NCI-H1105 (cell line): ENCODE results near the gene PHETA1.

Source experiments
- DNase-seq: peaks from one replicate; lab custom pipeline; 2025; lab: John Stamatoyannopoulos, UW

PHETA1 gene

DNA sequence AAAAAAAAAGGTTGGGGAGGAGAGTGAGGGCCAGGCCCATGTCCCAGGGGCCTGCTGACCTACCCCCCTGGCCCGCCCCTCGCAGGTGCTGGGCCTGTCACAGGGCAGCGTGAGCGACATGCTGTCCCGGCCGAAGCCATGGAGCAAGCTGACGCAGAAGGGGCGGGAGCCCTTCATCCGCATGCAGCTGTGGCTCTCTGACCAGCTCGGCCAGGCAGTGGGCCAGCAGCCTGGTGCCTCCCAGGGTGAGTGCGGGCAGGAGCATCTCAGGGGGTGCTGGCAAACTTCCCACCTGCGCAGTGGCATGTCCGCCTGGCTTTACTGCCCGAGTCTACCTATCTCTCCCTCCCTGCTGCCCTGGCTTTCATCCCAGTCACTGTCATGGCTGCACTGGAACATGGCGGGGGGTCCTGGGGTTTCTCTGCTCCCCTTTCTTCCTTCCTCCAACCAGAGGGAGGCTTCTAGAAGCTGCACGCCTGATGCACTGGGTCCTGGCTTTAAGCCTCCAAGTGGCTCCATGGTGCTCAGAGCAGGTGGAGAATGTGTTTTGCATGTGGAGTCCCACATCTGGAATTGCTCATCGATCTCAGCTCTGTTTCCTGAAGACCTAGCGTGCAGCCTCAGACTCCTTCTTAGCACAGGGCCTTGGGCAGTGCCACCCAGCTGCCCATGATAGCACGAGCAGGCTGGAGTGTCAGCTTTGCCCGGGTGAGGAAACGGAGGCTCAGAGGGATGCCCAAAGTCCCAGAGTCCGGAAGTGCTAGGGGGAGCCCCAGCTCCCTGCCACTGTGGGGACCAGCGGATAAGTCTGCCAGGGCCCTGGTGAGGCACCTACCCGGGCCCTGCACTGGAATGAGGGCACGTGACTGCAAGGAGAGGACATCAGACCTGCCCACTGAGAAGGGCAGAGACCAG, 46.3 kb downstream of the PHETA1 start:
- DNase-seq = peak; percentile 58

DNA sequence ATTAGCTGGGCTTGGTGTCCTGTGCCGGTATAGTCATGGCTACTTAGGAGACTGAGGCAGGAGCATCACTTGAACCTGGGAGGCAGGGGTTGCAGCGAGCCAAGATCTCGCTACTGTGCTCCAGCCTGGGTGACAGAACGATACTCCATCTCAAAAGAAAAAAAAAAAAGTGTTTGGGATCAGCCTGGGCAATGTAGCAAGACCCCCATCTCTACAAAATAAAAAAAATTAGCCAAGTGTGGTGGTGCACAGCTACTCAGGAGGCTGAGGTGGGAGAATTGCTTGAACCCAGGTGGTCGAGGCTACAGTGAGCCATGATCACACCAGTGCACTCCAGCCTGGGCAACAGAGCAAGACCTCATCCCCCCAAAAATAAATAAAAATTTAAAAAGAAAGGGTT, 47.6 kb downstream of the PHETA1 start:
- no peak for DNase-seq

DNA sequence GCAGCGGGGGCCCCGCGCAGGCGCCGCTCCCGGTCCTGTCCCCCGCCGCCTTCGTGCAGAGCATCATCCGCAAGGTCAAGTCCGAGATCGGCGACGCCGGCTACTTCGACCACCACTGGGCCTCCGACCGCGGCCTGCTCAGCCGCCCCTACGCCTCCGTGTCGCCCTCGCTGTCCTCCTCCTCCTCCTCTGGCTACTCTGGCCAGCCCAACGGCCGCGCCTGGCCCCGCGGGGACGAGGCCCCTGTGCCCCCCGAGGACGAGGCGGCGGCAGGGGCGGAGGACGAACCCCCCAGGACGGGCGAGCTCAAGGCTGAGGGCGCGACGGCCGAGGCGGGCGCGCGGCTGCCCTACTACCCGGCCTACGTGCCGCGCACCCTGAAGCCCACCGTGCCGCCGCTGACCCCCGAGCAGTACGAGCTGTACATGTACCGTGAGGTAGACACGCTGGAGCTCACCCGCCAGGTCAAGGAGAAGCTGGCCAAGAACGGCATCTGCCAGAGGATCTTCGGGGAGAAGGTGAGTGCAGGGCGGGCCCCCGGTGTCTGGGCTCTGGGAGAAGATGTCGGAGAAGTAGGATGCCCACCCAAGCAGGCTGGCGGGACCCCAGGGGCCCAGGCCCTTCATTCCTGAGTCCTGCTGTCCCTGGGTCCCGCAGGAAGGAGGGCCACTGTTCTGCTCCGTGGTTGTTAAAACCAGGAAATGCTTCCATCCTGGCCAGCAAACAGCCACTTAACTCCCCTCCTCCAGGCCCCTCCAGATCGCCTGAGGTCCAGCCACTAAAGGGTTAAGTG, 48.4 kb downstream of the PHETA1 start:
- no peak for DNase-seq

DNA sequence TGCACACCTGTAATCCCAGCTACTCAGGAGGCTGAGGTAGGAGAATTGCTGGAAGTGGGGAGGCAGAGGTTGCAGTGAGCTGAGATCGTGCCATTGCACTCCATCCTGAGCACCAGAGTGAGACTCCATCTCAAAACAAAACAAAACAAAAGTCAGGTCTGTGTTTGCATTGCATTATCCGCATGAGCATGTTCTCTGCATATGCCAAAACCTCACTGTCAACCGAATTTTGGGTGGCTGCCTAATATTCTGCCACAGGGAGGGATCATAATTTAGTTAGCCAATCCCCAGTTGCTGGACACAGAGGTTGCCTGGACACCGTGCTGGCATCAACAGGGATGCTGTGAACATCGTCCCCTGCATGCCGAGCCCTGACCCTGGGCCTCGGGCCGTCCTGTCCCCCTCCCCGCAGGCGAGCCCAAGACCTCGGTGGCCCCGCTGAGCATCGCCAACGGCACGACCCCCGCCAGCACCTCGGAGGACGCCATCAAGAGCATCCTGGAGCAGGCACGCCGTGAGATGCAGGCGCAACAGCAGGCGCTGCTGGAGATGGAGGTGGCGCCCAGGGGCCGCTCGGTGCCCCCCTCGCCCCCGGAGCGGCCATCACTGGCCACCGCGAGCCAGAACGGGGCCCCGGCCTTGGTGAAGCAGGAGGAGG, 49.2 kb downstream of the PHETA1 start:
- no peak for DNase-seq

DNA sequence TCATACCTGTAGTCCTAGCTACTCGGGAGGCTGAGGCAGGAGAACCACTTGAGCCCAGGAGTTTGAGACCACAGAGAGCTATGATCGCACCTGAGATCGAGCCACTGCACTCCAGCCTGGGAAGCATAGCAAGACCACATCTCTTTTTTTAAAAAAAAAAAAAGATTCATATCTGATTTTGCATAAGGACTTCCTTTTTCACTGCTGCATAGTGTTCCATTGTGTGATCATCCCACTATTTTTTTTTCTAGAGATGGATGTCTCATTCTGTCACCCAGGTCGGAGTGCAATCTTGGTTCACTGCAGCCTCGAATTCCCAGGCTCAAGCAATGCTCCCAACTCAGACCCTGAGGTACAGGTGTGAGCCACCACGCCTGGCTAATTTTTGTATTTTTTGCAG, 50.4 kb downstream of the PHETA1 start:
- no peak for DNase-seq

DNA sequence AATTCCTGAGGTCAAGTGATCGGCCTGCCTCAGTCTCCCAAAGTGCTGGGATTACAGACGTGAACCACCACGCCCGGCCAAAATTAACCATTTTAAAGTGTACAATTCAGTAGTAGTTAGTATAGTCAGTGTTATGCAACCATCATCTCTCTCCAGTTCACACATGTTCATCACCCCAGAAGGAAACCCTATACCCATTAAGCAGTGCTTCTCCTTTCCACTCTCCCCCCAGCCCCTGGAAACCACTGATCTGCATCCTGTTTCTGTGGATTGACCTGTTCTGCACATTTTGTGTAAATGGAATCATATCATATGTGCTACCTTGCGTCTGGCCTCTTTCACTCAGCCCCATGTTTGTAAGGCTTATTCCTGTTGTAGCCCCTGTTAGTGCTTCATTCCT, 52.2 kb downstream of the PHETA1 start:
- no peak for DNase-seq

DNA sequence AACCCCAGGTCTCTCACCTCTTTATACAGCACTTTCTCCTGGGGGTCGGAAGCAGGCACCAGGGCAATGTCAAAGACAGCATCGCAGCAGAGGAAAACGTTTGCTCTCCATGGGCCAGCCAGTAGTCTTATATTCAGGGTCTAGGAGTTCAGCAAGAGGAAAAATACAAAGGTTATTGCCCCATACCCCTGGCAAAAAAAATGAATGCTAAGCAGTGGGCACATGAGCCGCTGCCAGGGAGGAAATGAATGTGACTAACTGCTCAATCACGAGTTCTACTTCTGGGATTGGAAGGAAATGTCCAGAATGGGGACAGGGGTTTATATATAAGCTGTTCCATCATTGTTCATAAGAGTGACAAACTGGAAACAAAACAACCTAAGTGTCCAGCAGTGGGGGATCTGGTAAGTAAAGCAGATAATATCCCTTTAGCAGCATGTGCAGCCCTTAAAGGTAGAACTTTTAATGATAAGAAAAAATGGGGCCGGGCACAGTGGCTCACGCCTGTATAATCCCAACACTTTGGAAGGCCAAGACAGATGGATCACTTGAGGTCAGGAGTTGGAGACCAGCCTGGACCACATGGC, 53.8 kb downstream of the PHETA1 start:
- DNase-seq = no peak

DNA sequence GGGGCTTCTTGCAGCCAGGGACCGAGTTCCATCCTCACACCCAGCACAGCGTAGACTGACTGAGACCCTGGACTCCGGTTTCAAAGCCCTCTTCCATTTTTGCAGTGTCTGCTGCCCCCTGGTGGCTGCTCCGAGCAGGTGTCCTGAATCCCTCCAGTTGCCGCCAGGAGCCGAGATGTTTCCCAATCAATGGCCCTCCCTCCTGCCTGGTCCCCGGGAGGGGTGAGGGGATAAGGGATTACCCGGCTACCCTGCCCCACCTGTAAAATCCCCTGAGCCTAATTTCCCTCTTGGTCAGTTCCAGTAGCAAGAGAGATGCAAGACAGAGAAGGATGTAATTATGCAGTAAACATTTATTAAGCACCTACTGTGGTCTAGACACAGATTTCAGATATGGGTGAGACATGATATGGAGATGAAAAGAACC, 55.0 kb downstream of the PHETA1 start:
- DNase-seq = peak; percentile 46

DNA sequence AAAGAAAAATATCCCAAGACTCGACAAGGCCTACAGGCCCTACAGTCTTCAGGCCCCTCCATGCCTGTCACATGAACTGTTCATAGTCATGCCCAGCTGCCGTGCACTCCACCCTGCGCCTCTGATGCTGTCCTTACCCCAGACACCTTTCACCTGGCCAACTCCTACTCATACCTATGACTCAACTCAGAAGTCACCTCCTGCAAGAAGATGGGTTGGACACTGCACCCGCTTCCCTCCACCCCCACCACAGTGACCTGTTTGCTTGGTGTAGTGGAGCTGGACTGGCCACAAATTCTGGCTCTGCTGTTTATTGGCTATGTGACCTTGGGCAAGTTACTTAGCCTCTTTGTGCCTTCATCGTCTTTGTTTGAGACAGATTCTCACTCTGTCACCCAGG, 56.2 kb downstream of the PHETA1 start:
- DNase-seq = no peak

DNA sequence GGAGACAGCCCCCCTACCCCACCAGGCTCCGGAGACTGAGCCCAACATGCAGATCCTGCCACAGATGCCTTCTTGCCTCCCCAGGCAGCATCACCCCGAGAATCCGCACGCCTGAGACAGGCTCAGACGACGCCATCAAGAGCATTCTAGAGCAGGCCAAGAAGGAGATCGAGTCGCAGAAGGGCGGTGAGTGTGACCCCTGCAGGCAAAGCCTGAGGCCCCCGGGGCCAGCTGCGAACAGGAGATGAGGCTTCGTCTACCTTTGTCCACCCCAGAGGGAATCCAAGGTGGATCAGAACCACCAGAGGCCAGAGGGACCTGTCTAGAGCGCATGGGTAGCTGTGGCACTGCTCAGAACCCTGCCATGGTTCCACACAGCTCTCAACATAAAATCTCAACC, 56.9 kb downstream of the PHETA1 start:
- DNase-seq = no peak

DNA sequence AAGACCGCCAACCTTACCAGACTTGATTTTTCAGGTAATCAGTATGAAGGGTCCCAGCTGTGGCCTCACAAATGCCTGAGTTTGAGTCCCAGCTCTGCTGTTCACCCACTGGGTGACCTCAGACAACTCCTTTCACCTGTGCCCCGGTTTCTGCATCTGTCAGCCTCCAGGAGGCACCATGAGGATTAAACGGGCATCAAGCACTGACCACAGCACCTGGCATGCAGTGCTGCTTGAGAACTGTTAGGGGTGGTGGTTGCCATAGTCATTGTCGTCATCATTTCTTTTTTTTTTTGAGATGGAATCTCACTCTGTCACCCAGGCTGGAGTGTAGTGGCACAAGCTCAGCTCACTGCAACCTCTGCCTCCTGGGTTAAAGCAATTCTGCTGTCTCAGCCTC, 57.9 kb downstream of the PHETA1 start:
- no peak for DNase-seq
